ENCODE results near the gene CASZ1. TPM values are rescaled to one million over a fixed set of nuclear protein-coding genes. Genes with fewer than 3 reads are reported as not detected.

CASZ1 gene
- total RNA-seq, 1 experiment from 2014 or later: 3.9 TPM

DNA sequence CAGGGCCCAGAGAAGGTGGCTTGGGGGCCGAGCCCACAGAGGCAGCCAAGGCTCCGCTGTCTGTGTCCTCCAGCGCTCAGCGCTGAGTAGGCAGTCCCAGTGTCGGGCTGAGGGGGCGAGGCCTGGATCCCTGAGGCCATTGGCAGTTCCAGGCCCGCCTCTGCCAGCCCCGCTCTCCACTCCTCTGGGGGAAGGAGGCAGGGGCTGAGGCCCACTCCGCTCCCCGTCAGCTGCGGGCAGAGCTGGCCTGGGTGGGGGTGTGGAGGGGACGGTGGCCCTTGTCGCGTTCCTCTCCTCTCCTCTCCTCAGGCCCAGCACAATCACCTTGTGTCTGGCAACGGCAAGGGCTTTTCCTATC lies 132.8 kb downstream of the CASZ1 start:
- peak; percentile 74 for DNase-seq

More for the DNA sequence above, 132.8 kb downstream of the CASZ1 start:
- Histone ChIP-seq H3K4me2 (ENCODE audit: insufficient read depth, insufficient read length, low read length) (no peak overlapping the region), H3K4ac (ENCODE audit: low read depth, low read length) (no peak overlapping the region), H2AFZ (ENCODE audit: low read length) (no peak overlapping the region), H4K91ac (ENCODE audit: insufficient read length, low read depth, low read length) (no peak overlapping the region), H2BK120ac (ENCODE audit: low read depth, low read length, poor library complexity, severe bottlenecking) (no peak overlapping the region), H3K4me1 (ENCODE audit: insufficient read depth, low read length) (no peaks in the 10 kb centered on the region; the same call in 1 of the 2 replicates), H3K79me2 (ENCODE audit: insufficient read depth, low read length) (no peaks in the 10 kb centered on the region), H3K9me3 (ENCODE audit: control insufficient read depth, low read depth, low read length) (no peaks in the 10 kb centered on the region), H4K20me1 (ENCODE audit: control insufficient read depth, insufficient read depth, insufficient read length) (no peaks in the 10 kb centered on the region), H4K8ac (replicated peaks; ENCODE audit: insufficient read length, low read depth, low read length) (no peak overlapping the region), H2BK12ac (ENCODE audit: insufficient read length, low read depth, low read length) (no peak overlapping the region), H3K18ac (ENCODE audit: insufficient read length, low read depth, low read length) (no peak overlapping the region), H3K9ac (ENCODE audit: extremely low read depth, insufficient read length, low read length) (no peak overlapping the region), H3K23ac (ENCODE audit: insufficient read length, low read depth, low read length) (no peak overlapping the region), H3K27me3 (ENCODE audit: insufficient read depth, low read length) (no peaks in the 10 kb centered on the region), H3K23me2 (ENCODE audit: insufficient read length, low read depth, low read length, poor library complexity, severe bottlenecking) (no peaks in the 10 kb centered on the region), H3K14ac (ENCODE audit: insufficient read depth, low read length) (no peak overlapping the region), H3K79me1 (ENCODE audit: insufficient read depth, low read depth, low read length, poor library complexity, severe bottlenecking) (no peaks in the 10 kb centered on the region), H2BK20ac (ENCODE audit: low read depth, low read length, poor library complexity, severe bottlenecking) (no peak overlapping the region), H3K27ac (ENCODE audit: insufficient read length, low read depth, low read length) (no peak overlapping the region), H2BK15ac (ENCODE audit: low read depth, low read length) (no peak overlapping the region), H3K56ac (ENCODE audit: insufficient read length, low read depth, low read length) (no peak overlapping the region), H2AK5ac (ENCODE audit: insufficient read length, low read length) (no peak overlapping the region), H2BK5ac (ENCODE audit: insufficient read length, low read length) (no peak overlapping the region), H4K5ac (ENCODE audit: insufficient read length, low read depth, low read length) (no peak overlapping the region), H3T11ph (ENCODE audit: low read length) (no peak overlapping the region)
- Mint-ChIP-seq H3K36me3 (ENCODE audit: insufficient read depth in 1 of 3, low read depth in 3 of 3) (no peaks in the 10 kb centered on the region), H3K27me3 (ENCODE audit: low read depth) (no peaks in the 10 kb centered on the region), H3K9me3 (no peaks in the 10 kb centered on the region), H3K27ac (no peak overlapping the region), H3K4me1 (peaks cover 14 to 22% of the 10 kb centered on the region in 2 experiments), H3K4me3 (no peak overlapping the region)
- no CpG with 5 or more reads among the region's 15 CpGs for WGBS (ENCODE audit: extremely low coverage, insufficient read length, low lambda C conversion rate)
- TF ChIP-seq, protein P1, sequence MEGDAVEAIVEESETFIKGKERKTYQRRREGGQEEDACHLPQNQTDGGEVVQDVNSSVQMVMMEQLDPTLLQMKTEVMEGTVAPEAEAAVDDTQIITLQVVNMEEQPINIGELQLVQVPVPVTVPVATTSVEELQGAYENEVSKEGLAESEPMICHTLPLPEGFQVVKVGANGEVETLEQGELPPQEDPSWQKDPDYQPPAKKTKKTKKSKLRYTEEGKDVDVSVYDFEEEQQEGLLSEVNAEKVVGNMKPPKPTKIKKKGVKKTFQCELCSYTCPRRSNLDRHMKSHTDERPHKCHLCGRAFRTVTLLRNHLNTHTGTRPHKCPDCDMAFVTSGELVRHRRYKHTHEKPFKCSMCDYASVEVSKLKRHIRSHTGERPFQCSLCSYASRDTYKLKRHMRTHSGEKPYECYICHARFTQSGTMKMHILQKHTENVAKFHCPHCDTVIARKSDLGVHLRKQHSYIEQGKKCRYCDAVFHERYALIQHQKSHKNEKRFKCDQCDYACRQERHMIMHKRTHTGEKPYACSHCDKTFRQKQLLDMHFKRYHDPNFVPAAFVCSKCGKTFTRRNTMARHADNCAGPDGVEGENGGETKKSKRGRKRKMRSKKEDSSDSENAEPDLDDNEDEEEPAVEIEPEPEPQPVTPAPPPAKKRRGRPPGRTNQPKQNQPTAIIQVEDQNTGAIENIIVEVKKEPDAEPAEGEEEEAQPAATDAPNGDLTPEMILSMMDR (conservative IDR thresholded peaks at IDR 0.05): no peak

All from H9 (cell line).